ENCODE data around the gene CDC42BPB.

Gene CDC42BPB

DNA sequence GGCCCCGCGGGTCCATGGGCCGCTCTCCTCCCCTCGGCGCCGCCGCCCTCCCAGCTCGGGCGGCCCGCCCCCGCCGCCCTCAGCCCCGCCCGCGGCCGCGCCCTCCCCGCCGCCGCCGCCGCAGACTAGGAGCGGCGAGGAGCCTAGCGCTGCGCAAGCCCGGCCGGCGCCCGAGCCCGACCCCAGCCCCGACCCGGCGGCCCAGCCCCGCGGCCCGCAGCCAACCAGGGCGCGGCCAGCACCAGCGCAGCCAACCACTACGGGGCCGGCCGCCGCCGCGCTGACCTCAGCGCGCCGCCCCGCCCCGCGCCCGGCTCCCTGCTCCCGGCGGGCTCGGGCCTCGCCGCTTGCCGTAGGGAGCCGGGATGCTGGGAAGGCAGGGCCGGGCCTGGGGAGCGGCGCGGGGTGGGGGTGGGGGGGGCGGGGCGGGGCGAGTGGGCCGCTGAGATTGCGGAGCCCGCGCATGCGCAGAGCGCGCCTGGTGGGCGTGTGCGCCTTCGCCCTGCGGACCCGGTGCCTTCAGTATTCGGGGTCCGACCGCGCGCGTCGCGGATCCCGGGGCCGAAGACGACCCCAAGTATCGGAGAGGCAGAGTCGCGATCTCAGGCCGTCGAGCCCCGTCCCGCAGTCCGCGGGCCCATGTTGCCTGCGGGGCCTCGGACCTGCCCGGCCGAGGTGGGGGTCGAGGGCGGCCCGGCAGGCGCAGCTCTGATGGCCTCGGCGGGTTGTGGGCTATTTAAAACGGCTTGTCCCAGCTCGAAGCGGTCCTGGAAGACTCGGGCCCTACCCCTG is at the start of gene CDC42BPB:
CDC42BPB (minus strand) TSS at position 178 of the 792 bp plus-strand sequence. CDS start 376 bp downstream, outside the sequence.
- peak; percentile 81 for DNase-seq (ENCODE audit: low spot score)

GRCh38 chr14:103105580-103106150 is 48.3 kb upstream of the CDC42BPB start:
- no peak for DNase-seq (ENCODE audit: low spot score)

DNA sequence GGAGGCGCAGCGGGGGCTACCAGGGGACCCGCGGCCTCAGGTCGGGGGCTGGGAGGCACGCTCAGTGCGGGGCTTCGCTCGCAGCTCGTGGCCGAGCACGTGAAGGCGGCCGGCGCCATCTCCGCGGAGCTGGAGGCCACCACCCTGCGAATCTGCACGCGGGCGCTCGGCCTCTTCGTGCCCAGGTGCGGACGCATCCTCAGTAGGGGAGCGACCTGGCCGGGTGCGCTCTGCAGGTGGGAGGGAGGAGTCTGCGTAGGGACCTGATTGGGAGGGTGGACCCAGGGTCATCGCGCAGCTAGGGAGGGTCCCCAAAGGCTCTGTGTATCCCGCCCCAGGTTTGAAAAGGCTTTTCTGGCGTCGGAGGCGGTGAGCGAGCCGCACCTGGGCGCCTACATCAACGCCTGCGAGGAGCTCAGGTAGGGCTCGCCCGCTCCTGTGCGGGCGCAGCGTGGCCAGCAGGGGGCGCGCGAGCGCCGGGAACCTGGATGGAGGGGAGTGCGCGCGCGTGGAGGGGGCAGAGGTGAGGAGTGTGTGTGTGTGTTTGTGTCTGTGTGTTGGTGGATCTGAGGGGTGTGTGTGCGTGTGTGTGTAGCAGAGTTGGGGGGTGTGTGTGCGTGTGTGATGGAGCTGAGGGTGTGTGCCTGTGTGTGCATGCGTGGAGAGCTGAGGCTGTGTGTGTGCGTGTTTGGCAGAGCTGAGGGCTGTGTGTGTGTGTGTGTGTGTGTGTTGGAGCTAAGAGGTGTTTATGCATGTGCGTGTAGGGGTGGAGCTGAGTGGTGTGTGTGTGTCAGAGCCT is 47.5 kb upstream of the CDC42BPB start:
- peak; percentile 46 for DNase-seq (ENCODE audit: low spot score)

DNA sequence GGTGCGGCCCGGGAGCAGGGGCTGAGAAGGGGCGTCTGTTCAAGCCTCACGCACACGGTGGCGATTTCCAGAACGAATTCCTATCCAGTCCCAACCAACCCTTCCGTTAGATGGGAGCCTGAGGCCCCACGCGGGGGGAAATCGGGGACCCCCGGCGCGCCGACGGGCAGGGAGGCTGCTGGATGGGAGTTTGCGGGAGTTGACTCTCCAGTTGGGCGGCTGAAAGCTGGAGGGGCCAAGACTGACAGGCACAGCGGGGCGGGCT is 47.0 kb upstream of the CDC42BPB start:
- DNase-seq (ENCODE audit: low spot score): no peak

- no peak for DNase-seq (ENCODE audit: low spot score)
These were observed 46.4 kb upstream of the CDC42BPB start for GRCh38 chr14:103103461-103104388.

DNA sequence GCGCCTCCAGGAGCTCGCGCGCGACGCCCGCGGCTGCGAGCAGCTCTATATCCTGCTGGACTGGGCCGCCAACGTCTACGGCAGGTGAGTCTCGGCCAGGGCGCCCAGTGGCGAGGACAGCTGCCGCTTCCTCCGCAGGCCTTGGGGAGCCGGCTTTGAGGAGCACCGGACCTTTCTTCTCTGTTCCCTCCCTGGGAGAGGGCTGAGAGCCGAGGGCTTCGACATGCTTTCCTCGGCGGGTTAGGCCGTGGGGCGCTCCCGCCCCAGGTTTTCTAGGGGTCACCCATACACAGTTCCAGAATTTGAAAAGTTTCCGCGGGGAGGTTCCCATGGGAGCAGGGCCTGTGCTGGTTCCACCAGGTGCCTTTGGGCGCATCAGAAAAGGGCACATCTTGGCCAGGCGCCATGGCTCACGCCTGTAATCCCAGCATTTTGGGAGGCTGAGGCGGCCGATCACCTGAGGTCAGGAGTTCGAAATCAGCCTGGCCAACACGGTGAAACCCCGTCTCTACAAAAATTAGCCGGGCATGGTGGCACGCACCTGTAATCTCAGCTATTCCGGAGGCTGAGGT is 45.4 kb upstream of the CDC42BPB start:
- DNase-seq (ENCODE audit: low spot score): no peak

DNA sequence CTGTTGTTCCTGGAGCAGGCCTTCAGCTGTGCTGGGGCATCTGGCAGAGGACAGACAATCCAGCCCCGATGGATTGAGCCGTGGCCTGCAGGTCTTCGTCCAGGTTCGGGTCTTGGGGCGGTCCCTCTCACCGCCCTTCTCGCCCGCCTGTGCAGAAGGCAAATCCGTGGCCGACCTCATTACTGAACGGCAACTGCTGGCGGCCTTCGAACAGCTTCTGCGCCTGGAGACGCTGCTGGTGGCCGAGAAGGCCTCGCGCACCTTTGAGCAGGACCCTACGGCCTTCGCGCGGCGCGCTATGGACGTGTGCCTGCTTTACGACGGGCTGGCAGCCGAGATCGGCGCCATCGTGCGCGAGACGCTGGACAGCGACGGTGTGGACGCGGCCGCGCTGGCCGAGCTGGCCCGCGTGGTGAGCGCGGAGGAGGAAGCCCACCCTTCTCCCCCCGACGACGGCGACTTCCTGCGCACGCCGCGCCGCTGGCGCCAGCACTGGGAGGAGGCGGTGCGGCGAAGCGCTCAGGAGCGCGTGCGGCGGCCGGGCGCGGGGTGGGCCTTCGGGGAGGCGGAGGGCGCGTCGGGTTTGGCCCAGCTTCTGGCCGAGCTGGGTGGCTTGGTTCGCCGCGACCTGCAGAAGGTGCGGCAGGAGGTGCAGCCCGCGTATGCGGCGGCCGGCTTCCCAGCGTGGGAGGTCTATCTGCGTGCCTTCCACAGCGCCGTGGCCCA is 44.8 kb upstream of the CDC42BPB start:
- no peak for DNase-seq (ENCODE audit: low spot score)

DNA sequence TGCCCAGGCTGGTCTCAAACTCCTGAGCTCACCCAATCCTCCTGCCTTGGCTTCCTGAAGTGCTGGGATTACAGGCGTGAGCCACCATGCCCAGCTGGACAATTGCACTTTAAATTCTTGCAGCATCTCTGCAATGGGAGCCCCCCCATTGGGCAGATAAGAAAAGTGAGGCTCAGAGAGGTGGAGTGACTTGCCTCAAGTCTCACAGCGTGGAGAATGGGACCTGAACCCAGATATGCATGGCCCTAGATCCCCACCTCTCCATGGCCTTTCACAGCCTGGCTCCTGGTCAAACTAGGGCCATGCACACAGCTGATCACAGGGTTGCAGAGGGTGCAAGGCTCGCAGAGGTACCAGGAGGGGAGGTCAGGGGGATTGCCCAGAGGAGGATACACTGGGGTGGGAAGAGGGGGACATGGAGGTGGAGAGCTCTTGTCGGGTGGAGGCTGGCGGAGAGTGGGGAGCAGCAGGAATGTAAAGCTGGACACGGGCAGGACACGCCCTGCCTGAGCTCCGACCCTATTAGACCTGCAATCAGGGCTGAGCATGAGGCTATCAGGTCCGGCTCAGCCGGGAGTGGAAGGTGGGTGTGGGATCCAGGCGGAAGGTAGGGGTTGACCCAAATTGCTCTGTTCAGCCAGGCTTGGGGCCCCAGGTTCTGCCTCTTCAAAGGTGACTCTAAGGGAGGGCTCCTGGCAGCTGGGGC is 44.1 kb upstream of the CDC42BPB start:
- no peak for DNase-seq (ENCODE audit: low spot score)

- no peak for DNase-seq (ENCODE audit: low spot score)
These were observed 43.2 kb upstream of the CDC42BPB start for GRCh38 chr14:103100281-103101121.

DNA sequence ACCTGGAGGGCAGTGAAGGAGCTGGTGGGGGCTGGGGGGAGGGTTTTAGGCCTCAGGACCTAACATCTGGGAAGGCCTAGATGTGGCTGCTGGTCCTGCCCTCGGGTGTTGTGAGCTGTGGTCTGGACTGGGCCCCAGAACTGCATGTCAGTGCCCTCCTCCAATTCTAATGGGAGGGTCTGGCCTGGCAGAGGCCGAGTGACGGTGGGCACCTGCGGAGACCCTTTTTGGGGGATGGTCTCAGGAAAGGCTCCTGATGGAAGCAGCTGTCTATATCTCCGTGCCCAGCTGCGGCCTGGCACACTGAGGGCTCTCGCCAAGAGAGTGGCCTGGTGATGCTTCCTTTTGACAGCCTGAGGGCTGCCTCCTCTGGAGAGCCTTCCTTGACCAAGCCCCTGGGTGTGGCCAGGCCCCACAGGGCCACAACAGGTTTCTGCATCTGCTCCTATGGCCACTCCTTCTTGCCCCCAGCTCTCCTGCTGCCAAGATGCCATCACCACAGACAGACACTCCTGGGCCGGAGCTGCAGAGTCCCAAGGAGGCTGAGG is 42.5 kb upstream of the CDC42BPB start:
- DNase-seq (ENCODE audit: low spot score): no peak

- DNase-seq (ENCODE audit: low spot score): no peak
These were observed 41.9 kb upstream of the CDC42BPB start for GRCh38 chr14:103099081-103099732.

- DNase-seq (ENCODE audit: low spot score): no peak
These were observed 40.9 kb upstream of the CDC42BPB start for GRCh38 chr14:103097994-103098957.

GRCh38 chr14:103097244-103097993 is 40.1 kb upstream of the CDC42BPB start:
- DNase-seq (ENCODE audit: low spot score): no peak

DNA sequence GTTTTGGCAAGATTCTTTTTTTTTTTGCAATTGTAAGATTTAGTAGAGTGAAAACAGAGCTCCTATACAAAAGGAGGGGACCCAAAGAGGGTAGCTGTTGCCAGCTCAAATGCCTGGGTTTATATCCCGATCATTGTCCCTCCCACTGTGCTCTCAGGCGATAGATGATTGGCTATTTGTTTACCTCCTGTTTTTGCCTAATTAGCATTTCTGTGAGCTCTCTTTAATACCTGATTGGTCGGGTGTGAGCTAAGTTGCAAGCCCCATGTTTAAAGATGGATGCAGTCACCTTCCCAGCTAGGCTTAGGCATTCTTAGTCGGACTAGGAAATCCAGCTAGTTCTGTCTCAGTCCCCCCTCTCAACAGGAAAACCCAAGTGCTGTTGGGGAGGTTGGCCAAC is 39.0 kb upstream of the CDC42BPB start:
- no peak for DNase-seq (ENCODE audit: low spot score)

DNA sequence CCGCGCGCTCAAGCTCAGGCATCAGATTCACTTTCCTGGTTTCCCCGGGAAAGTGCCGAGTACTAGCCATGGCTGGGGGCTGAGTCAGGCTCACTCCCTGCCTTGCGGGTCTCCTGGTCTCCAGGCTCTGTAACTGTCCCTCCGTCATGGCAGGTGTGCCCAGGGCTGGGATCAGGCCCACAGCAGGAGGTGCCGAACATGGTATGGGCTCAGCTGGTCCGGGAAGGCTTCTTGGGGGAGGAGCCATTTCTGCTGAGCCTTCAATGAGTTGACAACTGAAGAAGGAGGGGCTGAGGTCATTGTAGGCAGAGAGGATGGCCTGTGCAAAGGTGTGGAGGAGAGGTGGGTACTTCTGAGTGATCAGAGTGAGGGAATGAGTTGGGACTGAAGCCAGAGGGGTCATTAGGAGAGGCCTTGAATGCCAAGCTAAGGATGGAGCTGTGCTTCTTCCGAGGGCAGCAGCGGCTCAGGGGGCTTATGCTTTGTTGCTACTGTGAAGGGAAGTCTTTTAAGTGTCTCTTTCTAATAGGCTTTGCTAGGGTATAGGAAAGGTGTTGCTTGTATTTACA is 37.9 kb upstream of the CDC42BPB start:
- DNase-seq (ENCODE audit: low spot score): no peak

All from cerebellar cortex (tissue), 1 donor.